MCF 10A (cell line): ENCODE data around the gene RNASE9. TPM values are rescaled to one million over a fixed set of nuclear protein-coding genes. Genes with fewer than 3 reads are reported as not detected.

Experiments used
- total RNA-seq: library from RNA; stranded (reverse); gene quantifications from 2 replicates; pipeline ENCODE4 v1.2.3, GENCODE V29; 2022

Gene RNASE9
- total RNA-seq, 1 experiment from 2014 or later: not detected

Other genes with a start within 250 kb of the RNASE9 start
- 105 and 108 TPM in 2 replicates for gene CCNB1IP1, start 227.8 kb downstream of the RNASE9 start, total RNA-seq
- gene PARP2, start 217.4 kb downstream of the RNASE9 start, total RNA-seq: 30.4 and 33.4 TPM in 2 replicates
- 20.4 and 22.7 TPM in 2 replicates for gene TEP1, start 147.5 kb downstream of the RNASE9 start, total RNA-seq
- 0.14 TPM in 1 of 2 replicates, not detected in the other for gene KLHL33, start 124.9 kb downstream of the RNASE9 start, total RNA-seq
- gene OSGEP, start 106.2 kb downstream of the RNASE9 start, total RNA-seq: 27.2 and 34.7 TPM in 2 replicates
- 140 and 168 TPM in 2 replicates for gene APEX1, start 105.8 kb downstream of the RNASE9 start, total RNA-seq
- gene PIP4P1, start 99.6 kb downstream of the RNASE9 start, total RNA-seq: 22.5 and 34.9 TPM in 2 replicates
- gene PNP, start 91.6 kb downstream of the RNASE9 start, total RNA-seq: 56.0 and 63.9 TPM in 2 replicates
- 0.44 and 0.98 TPM in 2 replicates for gene RNASE10, start 55.5 kb downstream of the RNASE9 start, total RNA-seq
- not detected in 2 replicates for gene RNASE11, start 27.0 kb upstream of the RNASE9 start, total RNA-seq
- gene RNASE12, start 30.3 kb upstream of the RNASE9 start, total RNA-seq: not detected in 2 replicates
- gene OR6S1, start 80.6 kb upstream of the RNASE9 start, total RNA-seq: not detected in 2 replicates
- 1.2 and 2.4 TPM in 2 replicates for gene RNASE4, start 123.5 kb upstream of the RNASE9 start, total RNA-seq
- 1.7 and 3.6 TPM in 2 replicates for gene ANG, start 127.7 kb upstream of the RNASE9 start, total RNA-seq
- not detected in 2 replicates for gene EDDM3A, start 184.8 kb upstream of the RNASE9 start, total RNA-seq
- gene EDDM3B, start 207.4 kb upstream of the RNASE9 start, total RNA-seq: not detected in 2 replicates
- not detected in 2 replicates for gene RNASE6, start 220.2 kb upstream of the RNASE9 start, total RNA-seq
- gene RNASE1, start 241.8 kb upstream of the RNASE9 start, total RNA-seq: not detected in 2 replicates